SK-N-SH (cell line): Measurements from ENCODE around the gene MTMR1. TPM values are rescaled to one million over a fixed set of nuclear protein-coding genes. Genes with fewer than 3 reads are reported as not detected.

ENCODE experiments used
- CTCF ChIA-PET: fragments of 300-600, 350-600 bp; formaldehyde crosslinking; extraction: SDS; loops from one replicate; lab custom pipeline; 2021; lab: Yijun Ruan, JAX
- POLR2A ChIA-PET: fragments of 350-600 bp; sonication (Branson Sonifier 250); formaldehyde crosslinking; extraction: SDS; loops from one replicate; lab custom pipeline; 2020; ENCODE audit warnings: antibody characterized with exemption, inconsistent platforms; lab: Yijun Ruan, JAX
- DNase-seq: peaks from one replicate; pipeline ENCODE4 v3.0.0; 2012
- H2AFZ ChIP-seq: fragments of 200-600 bp; sonication (generic); 2 replicates; pipeline ENCODE4 v1.8.1; 2016; ENCODE audit warnings: antibody characterized with exemption, mild to moderate bottlenecking, low read depth
- H3F3A ChIP-seq: fragments of 200-600 bp; sonication (generic); replicated peaks from 2 replicates; pipeline ENCODE3; 2016; ENCODE audit warnings: antibody characterized with exemption, mild to moderate bottlenecking; ENCODE audit not compliant: insufficient read depth
- H3K27ac ChIP-seq, 2 experiments: fragments of 200-500 bp in 1 of 2; fragments of 200-600 bp in 1 of 2; sonication (Bioruptor generic) in 1 of 2; sonication (generic), shearing (Covaris generic) in 1 of 2; 2 replicates each; pipeline versions ENCODE4 v1.5.1 to v1.6.1; 2014 to 2016; ENCODE audit warnings: low read depth in 2 of 2, inconsistent platforms in 1 of 2, low read length in 1 of 2, mild to moderate bottlenecking in 1 of 2, mixed read lengths in 1 of 2
- H3K27me3 ChIP-seq: fragments of 200-600 bp; sonication (generic), shearing (Covaris generic); 2 replicates; pipeline ENCODE4 v1.6.1; 2016; ENCODE audit warnings: mixed run types; ENCODE audit not compliant: insufficient read depth
- H3K36me3 ChIP-seq, 2 experiments: fragments of 200-500 bp in 1 of 2; fragments of 200-600 bp in 1 of 2; sonication (Bioruptor generic) in 1 of 2; sonication (generic) in 1 of 2; replicated peaks in 1 of 2; 2 replicates each; pipeline versions ENCODE3 to v1.5.1; 2014 to 2016; ENCODE audit warnings: low read length in 1 of 2, mild to moderate bottlenecking in 1 of 2; ENCODE audit not compliant: insufficient read depth in 2 of 2, control insufficient read depth in 1 of 2
- H3K4me1 ChIP-seq, 2 experiments: fragments of 200-500 bp in 1 of 2; fragments of 200-600 bp in 1 of 2; sonication (Bioruptor generic) in 1 of 2; sonication (generic), shearing (Covaris generic) in 1 of 2; 2 replicates each; pipeline versions ENCODE4 v1.5.1 to v1.6.1; 2014 to 2016; ENCODE audit warnings: low read depth in 1 of 2, low read length in 1 of 2, mixed run types in 1 of 2; ENCODE audit not compliant: insufficient read depth in 2 of 2, control insufficient read depth in 1 of 2
- H3K4me2 ChIP-seq: fragments of 200-600 bp; sonication (generic), shearing (Covaris generic); 2 replicates; pipeline ENCODE4 v1.6.1; 2017; ENCODE audit warnings: mixed run types
- H3K4me3 ChIP-seq, 2 experiments: fragments of 200-500 bp in 1 of 2; fragments of 200-600 bp in 1 of 2; sonication (Bioruptor generic) in 1 of 2; sonication (generic), shearing (Covaris generic) in 1 of 2; 2 replicates each; pipeline versions ENCODE4 v1.5.1 to v1.8.1; 2014 to 2016; ENCODE audit warnings: low read depth in 2 of 2, inconsistent platforms in 1 of 2, low read length in 1 of 2, mild to moderate bottlenecking in 1 of 2, mixed read lengths in 1 of 2, moderate library complexity in 1 of 2
- H3K79me2 ChIP-seq: fragments of 200-600 bp; sonication (generic); 2 replicates; pipeline ENCODE4 v1.8.1; 2017; ENCODE audit warnings: mild to moderate bottlenecking; ENCODE audit not compliant: insufficient read depth
- H3K9ac ChIP-seq: fragments of 200-600 bp; sonication (generic); 2 replicates; pipeline ENCODE4 v1.6.1; 2017; ENCODE audit warnings: mixed run types
- H3K9me2 ChIP-seq: fragments of 200-600 bp; sonication (generic); 2 replicates; pipeline ENCODE4 v1.6.1; 2017; ENCODE audit warnings: mixed run types
- H3K9me3 ChIP-seq: fragments of 200-600 bp; sonication (generic); 2 replicates; pipeline ENCODE4 v1.6.1; 2017; ENCODE audit warnings: mixed run types, mild to moderate bottlenecking, moderate library complexity
- H4K20me1 ChIP-seq: fragments of 200-600 bp; sonication (generic); 2 replicates; pipeline ENCODE4 v1.6.1; 2017; ENCODE audit warnings: mild to moderate bottlenecking, mixed run types; ENCODE audit not compliant: insufficient read depth
- CTCF ChIP-seq: fragments of 200-600 bp; sonication (generic); IDR thresholded peaks from 2 replicates; pipeline ENCODE4 v1.6.1; 2017; ENCODE audit warnings: antibody characterized with exemption, mild to moderate bottlenecking, moderate library complexity
- JUND ChIP-seq: IDR thresholded peaks from 2 replicates; pipeline ENCODE4 v1.4.0; 2012
- MAX ChIP-seq: IDR thresholded peaks from 2 replicates; pipeline ENCODE4 v1.4.0; 2012; ENCODE audit warnings: low read depth
- RAD21 ChIP-seq: IDR thresholded peaks from 2 replicates; pipeline ENCODE4 v1.6.1; 2012; ENCODE audit warnings: mild to moderate bottlenecking, low read length
- REST ChIP-seq: IDR thresholded peaks from 2 replicates; pipeline ENCODE4 v1.6.1; 2012; ENCODE audit warnings: mild to moderate bottlenecking, low read depth, low read length, moderate library complexity
- RFX5 ChIP-seq: IDR thresholded peaks from 2 replicates; pipeline ENCODE4 v1.6.1; 2012; ENCODE audit warnings: mild to moderate bottlenecking, improper control_type of control experiment, low read length
- RXRA ChIP-seq: IDR thresholded peaks from 2 replicates; pipeline ENCODE4 v1.4.0; 2012; ENCODE audit warnings: low read depth, mild to moderate bottlenecking, borderline replicate concordance
- SMC3 ChIP-seq: IDR thresholded peaks from 2 replicates; pipeline ENCODE4 v1.6.1; 2012; ENCODE audit warnings: low read depth, low read length, improper control_type of control experiment
- TCF12 ChIP-seq: IDR thresholded peaks from 2 replicates; pipeline ENCODE4 v1.4.0; 2012
- TEAD4 ChIP-seq: IDR thresholded peaks from 2 replicates; pipeline ENCODE4 v1.4.0; 2012; ENCODE audit warnings: mild to moderate bottlenecking, borderline replicate concordance; ENCODE audit not compliant: insufficient read depth
- USF1 ChIP-seq: IDR thresholded peaks from 2 replicates; pipeline ENCODE4 v1.4.0; 2012; ENCODE audit warnings: low read depth, borderline replicate concordance
- YY1 ChIP-seq: IDR thresholded peaks from 2 replicates; pipeline ENCODE4 v1.4.0; 2012; ENCODE audit warnings: low read depth, mild to moderate bottlenecking
- ZBTB33 ChIP-seq: IDR thresholded peaks from 2 replicates; pipeline ENCODE4 v1.4.0; 2012; ENCODE audit warnings: low read depth, borderline replicate concordance
- WGBS: methylation state at CpG from one replicate; pipeline ENCODE4 v1.1.6; 2017; ENCODE audit warnings: low lambda C conversion rate; 5-methylcytosine and 5-hydroxymethylcytosine counted together
- polyA plus RNA-seq, 3 experiments: library from polyadenylated mRNA; depleted of rRNA; stranded (reverse); fragments of >200 nt; gene quantifications; 2 replicates each; pipeline ENCODE4 v1.2.3, GENCODE V29; 2012

Gene MTMR1
- polyA plus RNA-seq, 1 of the 3 experiments (the other 2 are of a cell fraction), result 17.0 TPM

- no peaks in the 10 kb centered on the region for H3K9me3 ChIP-seq
- ChIA-PET CTCF (interaction anchor here (14.7 kb wide), 1 partner anchor 316 kb away, joined by 219 read pairs; no protein-coding TSS in a partner anchor), POLR2A (no interaction called here)
- no peaks in the 10 kb centered on the region for H3K36me3 ChIP-seq
- H3K27me3 ChIP-seq, result peaks cover 13% of the 10 kb centered on the region; the same call in 1 of the 2 replicates
- no peaks in the 10 kb centered on the region for H4K20me1 ChIP-seq
- no peaks in the 10 kb centered on the region for H3F3A ChIP-seq
- H3K9ac ChIP-seq, result no peak overlapping the region
- H3K4me3 ChIP-seq, result no peak overlapping the region
- no peaks in the 10 kb centered on the region for H3K4me1 ChIP-seq
- H3K9me2 ChIP-seq, result no peaks in the 10 kb centered on the region
- no peak overlapping the region for H3K4me2 ChIP-seq
- 43% methylated on average over 18 of the region's 19 CpGs for WGBS
- no peaks in the 10 kb centered on the region for H3K79me2 ChIP-seq
- no peak overlapping the region for H2AFZ ChIP-seq
- H3K27ac ChIP-seq, result no peak overlapping the region
- no peak for DNase-seq
- TF ChIP-seq TCF12 (no peak), RXRA (no peak), ZBTB33 (no peak), SMC3 (no peak), TEAD4 (no peak), JUND (no peak)
Observed at GRCh38 chrX:150765782-150766350, 72.7 kb downstream of the MTMR1 start.

GRCh38 chrX:150766351-150767044, 73.3 kb downstream of the MTMR1 start:
- no peaks in the 10 kb centered on the region for H3K36me3 ChIP-seq
- CTCF ChIA-PET, result interaction anchor here (0.9 to 14.7 kb wide), 3 partner anchors 11 to 315 kb away, joined by 5 to 219 read pairs (median 5); no protein-coding TSS in a partner anchor
- no peaks in the 10 kb centered on the region for H3F3A ChIP-seq
- no peak for DNase-seq
- no peaks in the 10 kb centered on the region for H3K79me2 ChIP-seq
- H3K4me2 ChIP-seq, result no peak overlapping the region
- no peaks in the 10 kb centered on the region for H3K9me3 ChIP-seq
- POLR2A ChIA-PET, result no interaction called here
- H3K4me1 ChIP-seq, result no peaks in the 10 kb centered on the region
- no peaks in the 10 kb centered on the region for H4K20me1 ChIP-seq
- no peak overlapping the region for H2AFZ ChIP-seq
- H3K9me2 ChIP-seq, result no peaks in the 10 kb centered on the region
- H3K27ac ChIP-seq, result no peak overlapping the region
- 34% methylated on average over 8 of the region's 13 CpGs for WGBS
- no peak overlapping the region for H3K4me3 ChIP-seq
- TF ChIP-seq REST (no peak), USF1 (no peak), CTCF (peak; percentile 31; the same call in 1 of the 2 replicates), RFX5 (no peak), TCF12 (no peak), MAX (no peak), SMC3 (no peak), YY1 (no peak), RAD21 (peak; percentile 24; the same call in 1 of the 2 replicates)
- H3K27me3 ChIP-seq, result peaks cover 13% of the 10 kb centered on the region; the same call in 1 of the 2 replicates
- H3K9ac ChIP-seq, result no peak overlapping the region
